H9 (cell line): Measurements from ENCODE around the gene PLS1. TPM values are rescaled to one million over a fixed set of nuclear protein-coding genes. Genes with fewer than 3 reads are reported as not detected.

Experiments
- DNase-seq: peaks from one replicate; pipeline ENCODE4 v3.0.0-alpha.2; 2017
- H2AFZ ChIP-seq: one replicate; pipeline ENCODE4 v1.6.1; 2013; ENCODE audit warnings: mild to moderate bottlenecking, low read length, control low read depth, moderate library complexity
- H2AK5ac ChIP-seq: 2 replicates; pipeline ENCODE4 v1.6.1; 2013; ENCODE audit warnings: low read length, control low read depth, mixed read lengths; ENCODE audit not compliant: insufficient read length
- H2BK120ac ChIP-seq: one replicate; pipeline ENCODE4 v1.6.1; 2013; ENCODE audit warnings: low read depth, mild to moderate bottlenecking, low read length, control low read depth, inconsistent platforms; ENCODE audit not compliant: poor library complexity, severe bottlenecking
- H2BK12ac ChIP-seq: 2 replicates; pipeline ENCODE4 v1.6.1; 2013; ENCODE audit warnings: low read length, control low read depth, mixed read lengths, low read depth; ENCODE audit not compliant: insufficient read length
- H2BK15ac ChIP-seq: 2 replicates; pipeline ENCODE4 v1.6.1; 2013; ENCODE audit warnings: low read depth, low read length, control low read depth
- H2BK20ac ChIP-seq: one replicate; pipeline ENCODE4 v1.6.1; 2013; ENCODE audit warnings: low read depth, mild to moderate bottlenecking, low read length, control low read depth, inconsistent platforms; ENCODE audit not compliant: poor library complexity, severe bottlenecking
- H2BK5ac ChIP-seq: 2 replicates; pipeline ENCODE4 v1.6.1; 2013; ENCODE audit warnings: low read length, control low read depth, mixed read lengths; ENCODE audit not compliant: insufficient read length
- H3K14ac ChIP-seq: 2 replicates; pipeline ENCODE4 v1.6.1; 2013; ENCODE audit warnings: low read length, control low read depth; ENCODE audit not compliant: insufficient read depth
- H3K18ac ChIP-seq: 2 replicates; pipeline ENCODE4 v1.6.1; 2013; ENCODE audit warnings: low read depth, mild to moderate bottlenecking, mixed read lengths, low read length, control low read depth; ENCODE audit not compliant: insufficient read length
- H3K23ac ChIP-seq: 2 replicates; pipeline ENCODE4 v1.6.1; 2013; ENCODE audit warnings: low read length, control low read depth, mixed read lengths, low read depth; ENCODE audit not compliant: insufficient read length
- H3K23me2 ChIP-seq: 2 replicates; pipeline ENCODE4 v1.6.1; 2013; ENCODE audit warnings: low read depth, mild to moderate bottlenecking, mixed read lengths, low read length, control low read depth; ENCODE audit not compliant: insufficient read length, poor library complexity, severe bottlenecking
- H3K27ac ChIP-seq: 2 replicates; pipeline ENCODE4 v1.5.1; 2013; ENCODE audit warnings: low read length, control low read depth, mixed read lengths, low read depth; ENCODE audit not compliant: insufficient read length
- H3K27me3 ChIP-seq: 2 replicates; pipeline ENCODE4 v1.6.1; 2013; ENCODE audit warnings: low read length, control low read depth, inconsistent platforms; ENCODE audit not compliant: insufficient read depth
- H3K4ac ChIP-seq: 2 replicates; pipeline ENCODE4 v1.6.1; 2013; ENCODE audit warnings: low read depth, mild to moderate bottlenecking, control low read depth, inconsistent platforms, low read length, moderate library complexity
- H3K4me1 ChIP-seq: 2 replicates; pipeline ENCODE4 v1.6.1; 2013; ENCODE audit warnings: low read length, control low read depth, inconsistent platforms; ENCODE audit not compliant: insufficient read depth
- H3K4me2 ChIP-seq: 2 replicates; pipeline ENCODE4 v1.6.1; 2013; ENCODE audit warnings: low read length, control low read depth, mixed read lengths; ENCODE audit not compliant: insufficient read length, insufficient read depth
- H3K56ac ChIP-seq: 2 replicates; pipeline ENCODE4 v1.6.1; 2013; ENCODE audit warnings: low read depth, mild to moderate bottlenecking, mixed read lengths, low read length, control low read depth; ENCODE audit not compliant: insufficient read length
- H3K79me1 ChIP-seq: 2 replicates; pipeline ENCODE4 v1.6.1; 2013; ENCODE audit warnings: low read depth, mild to moderate bottlenecking, moderate library complexity, low read length, control low read depth, inconsistent platforms; ENCODE audit not compliant: insufficient read depth, poor library complexity, severe bottlenecking
- H3K79me2 ChIP-seq: 2 replicates; pipeline ENCODE4 v1.6.1; 2013; ENCODE audit warnings: low read length, control low read depth, inconsistent platforms; ENCODE audit not compliant: insufficient read depth
- H3K9ac ChIP-seq: 2 replicates; pipeline ENCODE4 v1.6.1; 2013; ENCODE audit warnings: low read length, control low read depth, mixed read lengths; ENCODE audit not compliant: insufficient read length; ENCODE audit errors: extremely low read depth
- H3K9me3 ChIP-seq: one replicate; pipeline ENCODE4 v1.6.1; 2013; ENCODE audit warnings: low read depth, low read length, inconsistent platforms; ENCODE audit not compliant: control insufficient read depth
- H3T11ph ChIP-seq: one replicate; pipeline ENCODE4 v1.6.1; 2013; ENCODE audit warnings: mild to moderate bottlenecking, low read length, control low read depth, inconsistent platforms
- H4K20me1 ChIP-seq: one replicate; pipeline ENCODE4 v1.6.1; 2013; ENCODE audit not compliant: control insufficient read depth, insufficient read length, insufficient read depth
- H4K5ac ChIP-seq: 2 replicates; pipeline ENCODE4 v1.6.1; 2013; ENCODE audit warnings: low read depth, mild to moderate bottlenecking, mixed read lengths, low read length, control low read depth; ENCODE audit not compliant: insufficient read length
- H4K8ac ChIP-seq: replicated peaks from 2 replicates; pipeline ENCODE4 v1.6.1; 2013; ENCODE audit warnings: low read length, control low read depth, mixed read lengths, low read depth; ENCODE audit not compliant: insufficient read length
- H4K91ac ChIP-seq: 2 replicates; pipeline ENCODE4 v1.6.1; 2013; ENCODE audit warnings: low read depth, mild to moderate bottlenecking, moderate library complexity, mixed read lengths, low read length, control low read depth; ENCODE audit not compliant: insufficient read length
- H3K27ac Mint-ChIP-seq, 3 experiments: 2 replicates in 2 of 3; 3 replicates in 1 of 3; pipeline ENCODE4 v1.8.0; 2020 to 2021; ENCODE audit warnings: mixed read lengths in 3 of 3, mild to moderate bottlenecking in 1 of 3, moderate library complexity in 1 of 3
- H3K27me3 Mint-ChIP-seq: 2 replicates; pipeline ENCODE4 v1.8.0; 2021; ENCODE audit warnings: low read depth, mild to moderate bottlenecking, moderate library complexity, mixed read lengths
- H3K36me3 Mint-ChIP-seq, 3 experiments: 2 replicates in 2 of 3; 3 replicates in 1 of 3; pipeline ENCODE4 v1.8.0; 2020 to 2021; ENCODE audit warnings: low read depth in 3 of 3, mixed read lengths in 3 of 3; ENCODE audit not compliant: insufficient read depth in 1 of 3
- H3K4me1 Mint-ChIP-seq, 2 experiments: 2 replicates each; pipeline ENCODE4 v1.8.0; 2020; ENCODE audit warnings: mixed read lengths in 2 of 2
- H3K4me3 Mint-ChIP-seq, 2 experiments: 2 replicates in 1 of 2; 3 replicates in 1 of 2; pipeline ENCODE4 v1.8.0; 2020 to 2021; ENCODE audit warnings: mild to moderate bottlenecking in 2 of 2, mixed read lengths in 2 of 2, moderate library complexity in 1 of 2
- H3K9me3 Mint-ChIP-seq, 2 experiments: 2 replicates in 1 of 2; 3 replicates in 1 of 2; pipeline ENCODE4 v1.8.0; 2020; ENCODE audit warnings: mild to moderate bottlenecking in 2 of 2, mixed read lengths in 2 of 2, moderate library complexity in 1 of 2
- WGBS: extraction: QIAGEN DNeasy Blood & Tissue Kit; methylation state at CpG from one replicate; pipeline ENCODE4 v1.1.7; 2013; ENCODE audit warnings: missing lambda C conversion rate, low lambda C conversion rate, mixed read lengths; ENCODE audit not compliant: insufficient read length; ENCODE audit errors: extremely low coverage; 5-methylcytosine and 5-hydroxymethylcytosine counted together
- total RNA-seq: library from RNA; stranded (reverse); gene quantifications from 2 replicates; pipeline ENCODE4 v1.2.1, GENCODE V29; 2021
- TF ChIP-seq, protein P1 (sequence below): fragments of 200-600 bp; sonication (generic); conservative IDR thresholded peaks from 3 replicates; pipeline ENCODE4 v1.8.0; 2021; ENCODE audit warnings: antibody characterized with exemption, mild to moderate bottlenecking

Gene PLS1
- total RNA-seq, 1 experiment from 2014 or later = 20.4 TPM

DNA sequence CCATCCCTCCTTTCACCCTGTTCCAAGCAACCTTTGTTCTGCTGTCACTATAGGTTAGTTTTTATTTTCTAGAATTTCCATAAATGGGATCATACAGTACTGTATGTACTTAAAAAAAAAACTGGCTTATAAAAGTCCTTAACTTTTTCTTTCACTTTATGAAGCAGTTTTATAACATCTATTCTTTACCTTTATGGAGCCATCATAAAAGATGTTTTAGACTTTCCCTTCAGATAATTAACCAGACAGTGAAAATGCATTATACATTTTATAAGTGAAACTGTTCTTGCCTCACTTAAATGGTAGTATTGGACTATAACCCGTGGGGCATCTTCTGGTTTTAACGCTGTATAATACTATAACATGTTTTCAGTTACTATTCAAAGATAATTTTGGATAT is 26.2 kb downstream of the PLS1 start:
- Histone ChIP-seq H3K79me1 (no peaks in the 10 kb centered on the region), H3K4ac (no peak overlapping the region), H3K4me1 (no peaks in the 10 kb centered on the region), H2BK12ac (no peak overlapping the region), H3K9me3 (no peaks in the 10 kb centered on the region), H2BK20ac (no peak overlapping the region), H4K91ac (no peak overlapping the region), H4K5ac (no peak overlapping the region), H2BK15ac (no peak overlapping the region), H3K27me3 (no peaks in the 10 kb centered on the region), H3K27ac (no peak overlapping the region), H3K56ac (no peak overlapping the region), H3K79me2 (no peaks in the 10 kb centered on the region), H3K23ac (no peak overlapping the region), H2AFZ (no peak overlapping the region), H3K4me2 (no peak overlapping the region), H4K20me1 (no peaks in the 10 kb centered on the region), H2AK5ac (no peak overlapping the region), H4K8ac (no peak overlapping the region), H3T11ph (no peak overlapping the region), H3K14ac (no peak overlapping the region), H3K18ac (no peak overlapping the region), H3K23me2 (no peaks in the 10 kb centered on the region), H2BK120ac (no peak overlapping the region), H2BK5ac (no peak overlapping the region), H3K9ac (no peak overlapping the region)
- Mint-ChIP-seq H3K4me3 (no peak overlapping the region), H3K27ac (no peak overlapping the region), H3K36me3 (no peaks in the 10 kb centered on the region), H3K9me3 (no peaks in the 10 kb centered on the region), H3K4me1 (peaks cover 16 to 18% of the 10 kb centered on the region in 2 experiments), H3K27me3 (no peaks in the 10 kb centered on the region)
- TF ChIP-seq, protein P1, sequence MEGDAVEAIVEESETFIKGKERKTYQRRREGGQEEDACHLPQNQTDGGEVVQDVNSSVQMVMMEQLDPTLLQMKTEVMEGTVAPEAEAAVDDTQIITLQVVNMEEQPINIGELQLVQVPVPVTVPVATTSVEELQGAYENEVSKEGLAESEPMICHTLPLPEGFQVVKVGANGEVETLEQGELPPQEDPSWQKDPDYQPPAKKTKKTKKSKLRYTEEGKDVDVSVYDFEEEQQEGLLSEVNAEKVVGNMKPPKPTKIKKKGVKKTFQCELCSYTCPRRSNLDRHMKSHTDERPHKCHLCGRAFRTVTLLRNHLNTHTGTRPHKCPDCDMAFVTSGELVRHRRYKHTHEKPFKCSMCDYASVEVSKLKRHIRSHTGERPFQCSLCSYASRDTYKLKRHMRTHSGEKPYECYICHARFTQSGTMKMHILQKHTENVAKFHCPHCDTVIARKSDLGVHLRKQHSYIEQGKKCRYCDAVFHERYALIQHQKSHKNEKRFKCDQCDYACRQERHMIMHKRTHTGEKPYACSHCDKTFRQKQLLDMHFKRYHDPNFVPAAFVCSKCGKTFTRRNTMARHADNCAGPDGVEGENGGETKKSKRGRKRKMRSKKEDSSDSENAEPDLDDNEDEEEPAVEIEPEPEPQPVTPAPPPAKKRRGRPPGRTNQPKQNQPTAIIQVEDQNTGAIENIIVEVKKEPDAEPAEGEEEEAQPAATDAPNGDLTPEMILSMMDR = no peak
- WGBS = no CpG with 5 or more reads among the region's 2 CpGs
- DNase-seq = no peak
